ENCODE data around the gene ZNF620. TPM values are rescaled to one million over a fixed set of nuclear protein-coding genes. Genes with fewer than 3 reads are reported as not detected.
A peak's percentile ranks its signal among the peaks of the same experiment; 100 is the strongest.
"Not testable (repeated sequence)": the region's sequence is repeated elsewhere in the genome, so short reads cannot be mapped to it uniquely, and the experiment has no call there.

ZNF620 gene
- polyA plus RNA-seq, 6 donors from 2014 or later, result 2.8 to 4.3 (median 3.4) TPM; not detected in 1

- no peaks in the 10 kb centered on the region for H3K4me1 Mint-ChIP-seq
- no peaks in the 10 kb centered on the region for H3K27me3 Mint-ChIP-seq
- ATAC-seq (ENCODE audit: low read depth in 2 of 2) (no peak), DNase-seq (no peak)
- H3K27ac Mint-ChIP-seq, result no peak overlapping the region
- peaks cover 11 to 15% of the 10 kb centered on the region in 2 donors for H3K36me3 Mint-ChIP-seq
- peaks cover 0 to 3% (median 0%) of the 10 kb centered on the region in 7 donors for H3K9me3 Mint-ChIP-seq
- no peak overlapping the region for H3K4me3 Mint-ChIP-seq
These were observed 12.2 kb downstream of the ZNF620 start for GRCh38 chr3:40518067-40518466.

GRCh38 chr3:40518848-40519247 lies 13.0 kb downstream of the ZNF620 start:
- peaks cover 11 to 15% of the 10 kb centered on the region in 2 donors for H3K36me3 Mint-ChIP-seq
- H3K9me3 Mint-ChIP-seq, result peaks cover 0 to 3% (median 0%) of the 10 kb centered on the region in 7 donors
- no peak for DNase-seq
- H3K27ac Mint-ChIP-seq, result no peak overlapping the region
- ATAC-seq (ENCODE audit: low read depth in 2 of 2), result no peak
- H3K27me3 Mint-ChIP-seq, result no peaks in the 10 kb centered on the region
- peaks cover under 1 to 7% (median 3%) of the 10 kb centered on the region in 3 donors for H3K4me1 Mint-ChIP-seq
- no peak overlapping the region for H3K4me3 Mint-ChIP-seq

GRCh38 chr3:40521254-40521653 lies 15.4 kb downstream of the ZNF620 start:
- Mint-ChIP-seq H3K27ac (no peak overlapping the region), H3K9me3 (peaks cover 0 to 3% (median 0%) of the 10 kb centered on the region in 7 donors), H3K27me3 (no peaks in the 10 kb centered on the region), H3K4me3 (peak overlapping the region in 1 of 8 donors; percentile 23), H3K4me1 (peaks cover 14 to 28% (median 19%) of the 10 kb centered on the region in 3 donors), H3K36me3 (peaks cover 2 to 11% of the 10 kb centered on the region in 2 donors)
- DNase-seq (no peak), ATAC-seq (ENCODE audit: low read depth in 2 of 2) (no peak)

- no peaks in the 10 kb centered on the region for H3K27me3 Mint-ChIP-seq
- peak overlapping the region; percentile 91 to 98 (median 96) for H3K4me3 Mint-ChIP-seq
- peaks cover 0 to 2% (median 0%) of the 10 kb centered on the region in 7 donors for H3K9me3 Mint-ChIP-seq
- ATAC-seq (ENCODE audit: low read depth in 2 of 2), result no peak
- no peak for DNase-seq
- peaks cover 18 to 19% of the 10 kb centered on the region in 2 donors for H3K36me3 Mint-ChIP-seq
- H3K27ac Mint-ChIP-seq, result peak overlapping the region in 5 of 6 donors; percentile 90 to 99 (median 94)
- H3K4me1 Mint-ChIP-seq, result peaks cover 19 to 32% (median 20%) of the 10 kb centered on the region in 3 donors
These were observed 17.9 kb downstream of the ZNF620 start for GRCh38 chr3:40523781-40524180.

GRCh38 chr3:40524222-40524567 lies 18.4 kb downstream of the ZNF620 start:
- peaks cover 19 to 32% (median 20%) of the 10 kb centered on the region in 3 donors for H3K4me1 Mint-ChIP-seq
- peak overlapping the region; percentile 90 to 99 (median 96) for H3K27ac Mint-ChIP-seq
- ATAC-seq (ENCODE audit: low read depth in 2 of 2), result peak; percentile 7 to 13
- H3K9me3 Mint-ChIP-seq, result no peaks in the 10 kb centered on the region
- H3K36me3 Mint-ChIP-seq, result peaks cover 21 to 23% of the 10 kb centered on the region in 2 donors
- no peaks in the 10 kb centered on the region for H3K27me3 Mint-ChIP-seq
- peak overlapping the region; percentile 91 to 98 (median 96) for H3K4me3 Mint-ChIP-seq
- no peak for DNase-seq

- Mint-ChIP-seq H3K36me3 (peaks cover 21 to 28% of the 10 kb centered on the region in 2 donors), H3K27ac (peak within 1 kb of the TSS; percentile 92 to 99 (median 97)), H3K4me1 (peaks cover 19 to 32% (median 20%) of the 10 kb centered on the region in 3 donors), H3K4me3 (peak within 1 kb of the TSS; percentile 91 to 98 (median 96)), H3K9me3 (no peaks in the 10 kb centered on the region), H3K27me3 (no peaks in the 10 kb centered on the region)
- DNase-seq, result peak; percentile 82
- peak; percentile 96 to 98 for ATAC-seq (ENCODE audit: low read depth in 2 of 2)
These were observed 18.9 kb downstream of the ZNF620 start, which contains the start of gene ZNF621 for GRCh38 chr3:40524568-40525285. Gene ZNF621, plus strand, starts transcription at chr3:40524960. Its CDS starts 881 bp downstream, at chr3:40525841.

GRCh38 chr3:40528426-40528825 lies 22.6 kb downstream of the ZNF620 start:
- DNase-seq, result no peak
- Mint-ChIP-seq H3K36me3 (peaks cover 51 to 64% of the 10 kb centered on the region in 2 donors), H3K9me3 (peaks cover 0 to 4% (median 0%) of the 10 kb centered on the region in 7 donors), H3K4me1 (peaks cover 19 to 30% (median 20%) of the 10 kb centered on the region in 3 donors), H3K27me3 (no peaks in the 10 kb centered on the region), H3K27ac (no peak overlapping the region), H3K4me3 (peak overlapping the region in 1 of 8 donors; percentile 42)
- no peak for ATAC-seq (ENCODE audit: low read depth in 2 of 2)

- peaks cover 0 to 4% (median 0%) of the 10 kb centered on the region in 7 donors for H3K9me3 Mint-ChIP-seq
- no peak for ATAC-seq (ENCODE audit: low read depth in 2 of 2)
- H3K27ac Mint-ChIP-seq, result no peak overlapping the region
- peaks cover 0 to 3% (median 0%) of the 10 kb centered on the region in 3 donors for H3K4me1 Mint-ChIP-seq
- H3K27me3 Mint-ChIP-seq, result no peaks in the 10 kb centered on the region
- no peak overlapping the region for H3K4me3 Mint-ChIP-seq
- DNase-seq, result no peak
- peaks cover 61 to 80% of the 10 kb centered on the region in 2 donors for H3K36me3 Mint-ChIP-seq
These were observed 26.4 kb downstream of the ZNF620 start for GRCh38 chr3:40532252-40532651.

GRCh38 chr3:40534283-40534682 lies 28.4 kb downstream of the ZNF620 start:
- peaks cover 70 to 72% of the 10 kb centered on the region in 2 donors for H3K36me3 Mint-ChIP-seq
- H3K27me3 Mint-ChIP-seq, result no peaks in the 10 kb centered on the region
- DNase-seq, result no peak
- ATAC-seq (ENCODE audit: low read depth in 2 of 2), result no peak
- H3K4me3 Mint-ChIP-seq, result no peak overlapping the region
- no peak overlapping the region for H3K27ac Mint-ChIP-seq
- peaks cover 0 to 8% (median 4%) of the 10 kb centered on the region in 7 donors for H3K9me3 Mint-ChIP-seq
- H3K4me1 Mint-ChIP-seq, result no peaks in the 10 kb centered on the region

- Mint-ChIP-seq H3K9me3 (peaks cover 0 to 11% (median 4%) of the 10 kb centered on the region in 7 donors), H3K27me3 (peaks cover 0 to 6% (median 0%) of the 10 kb centered on the region in 3 donors), H3K4me1 (no peaks in the 10 kb centered on the region), H3K4me3 (no peak overlapping the region), H3K27ac (no peak overlapping the region), H3K36me3 (peaks cover 4 to 8% of the 10 kb centered on the region in 2 donors)
- DNase-seq (no peak), ATAC-seq (ENCODE audit: low read depth in 2 of 2) (no peak)
These were observed 41.0 kb downstream of the ZNF620 start for GRCh38 chr3:40546816-40547215.

GRCh38 chr3:40550167-40550566 lies 44.3 kb downstream of the ZNF620 start:
- H3K9me3 Mint-ChIP-seq, result peaks cover 0 to 11% (median 4%) of the 10 kb centered on the region in 7 donors

GRCh38 chr3:40557575-40558161 lies 51.8 kb downstream of the ZNF620 start:
- no peak for ATAC-seq (ENCODE audit: low read depth in 2 of 2)
- Mint-ChIP-seq H3K9me3 (peaks cover 0 to 5% (median 2%) of the 10 kb centered on the region in 7 donors), H3K4me3 (no peak overlapping the region), H3K36me3 (peaks cover 0 to 17% of the 10 kb centered on the region in 2 donors), H3K27me3 (peaks cover 0 to 16% (median 7%) of the 10 kb centered on the region in 3 donors), H3K4me1 (peaks cover 0 to 4% (median 0%) of the 10 kb centered on the region in 3 donors), H3K27ac (peak overlapping the region in 1 of 6 donors; percentile 54)
- DNase-seq, result no peak

More at GRCh38 chr3:40550167-40550566, 44.3 kb downstream of the ZNF620 start:
- H3K36me3 Mint-ChIP-seq, result peaks cover 4 to 8% of the 10 kb centered on the region in 2 donors
- no peaks in the 10 kb centered on the region for H3K4me1 Mint-ChIP-seq
- peaks cover 0 to 6% (median 0%) of the 10 kb centered on the region in 3 donors for H3K27me3 Mint-ChIP-seq
- no peak for ATAC-seq (ENCODE audit: low read depth in 2 of 2)
- DNase-seq, result no peak
- peak overlapping the region in 1 of 6 donors; percentile 79 for H3K27ac Mint-ChIP-seq
- H3K4me3 Mint-ChIP-seq, result no peak overlapping the region

GRCh38 chr3:40562482-40562881 lies 56.6 kb downstream of the ZNF620 start:
- H3K9me3 Mint-ChIP-seq; H3K27ac Mint-ChIP-seq; ATAC-seq (ENCODE audit: low read depth in 2 of 2); H3K4me3 Mint-ChIP-seq; DNase-seq; H3K4me1 Mint-ChIP-seq: not testable (repeated sequence)
- Mint-ChIP-seq H3K36me3 (peaks cover 0 to 19% of the 10 kb centered on the region in 2 donors), H3K27me3 (peaks cover 0 to 24% (median 7%) of the 10 kb centered on the region in 3 donors)

Measured in naive B cell (primary cell).